GM10266 (cell line): Measurements from ENCODE around the gene ALPI.

Source experiments
- DNase-seq: peaks from one replicate; pipeline ENCODE4 v3.0.0; 2012; ENCODE audit errors: extremely low spot score
- CTCF ChIP-seq: IDR thresholded peaks from 2 replicates; pipeline ENCODE4 v1.5.1; 2012; ENCODE audit warnings: mild to moderate bottlenecking, low read depth; ENCODE audit not compliant: control insufficient read depth, insufficient read depth; ENCODE audit errors: missing control alignments

ALPI gene

GRCh38 chr2:232506709-232507108 lies 50.8 kb downstream of the ALPI start:
- DNase-seq, result no peak
- TF ChIP-seq CTCF, result no peak

- no peak for DNase-seq
- TF ChIP-seq CTCF, result no peak
These were observed 52.3 kb downstream of the ALPI start for GRCh38 chr2:232508251-232508650.
